Gastroesophageal sphincter (tissue), 4 donors: ENCODE results near the gene OR14I1. TPM values are rescaled to one million over a fixed set of nuclear protein-coding genes. Genes with fewer than 3 reads are reported as not detected.

ENCODE experiments used
- ATAC-seq: fragments of 150-250 bp; one replicate; pipeline ENCODE4 v1.9.1; 2016; ENCODE audit warnings: mild to moderate bottlenecking, moderate library complexity
- H3K27ac ChIP-seq, 4 donors: fragments of 200-600 bp; sonication (generic) in 3 of 4; 1 replicate in 3 of 4; 2 replicates in 1 of 4; pipeline ENCODE4 v1.5.1; 2016 to 2019
- H3K27me3 ChIP-seq: fragments of 200-600 bp; sonication (generic); one replicate; pipeline ENCODE4 v1.5.1; 2019
- H3K36me3 ChIP-seq, 2 donors: fragments of 200-600 bp; sonication (generic); one replicate each; pipeline ENCODE4 v1.5.1; 2019; ENCODE audit warnings: control low read depth in 1 of 2
- H3K4me1 ChIP-seq, 3 donors: fragments of 200-600 bp; sonication (generic); 1 replicate in 2 of 3; 2 replicates in 1 of 3; pipeline ENCODE4 v1.5.1; 2016 to 2019; ENCODE audit warnings: control low read depth in 2 of 3
- H3K4me3 ChIP-seq, 2 donors: fragments of 200-600 bp; sonication (generic); one replicate each; pipeline ENCODE4 v1.5.1; 2019; ENCODE audit warnings: mild to moderate bottlenecking in 1 of 2, moderate library complexity in 1 of 2
- H3K9me3 ChIP-seq, 3 donors: fragments of 200-600 bp; sonication (generic); one replicate each; pipeline ENCODE4 v1.5.1; 2017 to 2019; ENCODE audit warnings: control low read depth in 2 of 3
- EP300 ChIP-seq: sonication (generic); formaldehyde crosslinking; IDR thresholded peaks from one replicate; pipeline ENCODE4 v1.6.1; 2017; ENCODE audit warnings: antibody characterized with exemption, mild to moderate bottlenecking
- POLR2A ChIP-seq, 2 donors: fragments of 450-650 bp; IDR thresholded peaks; one replicate each; pipeline ENCODE4 v1.6.1; 2017; ENCODE audit warnings: antibody characterized with exemption in 2 of 2, mild to moderate bottlenecking in 2 of 2, moderate library complexity in 1 of 2
- POLR2AphosphoS5 ChIP-seq: sonication (generic); formaldehyde crosslinking; IDR thresholded peaks from one replicate; pipeline ENCODE4 v1.6.1; 2017; ENCODE audit warnings: antibody characterized with exemption
- WGBS, 2 donors: methylation state at CpG; one replicate each; pipeline ENCODE4 v1.1.5; 2018; ENCODE audit warnings: low coverage in 1 of 2; 5-methylcytosine and 5-hydroxymethylcytosine counted together
- total RNA-seq, 4 donors: library from RNA; depleted of rRNA; stranded (reverse); fragments of >200 nt; gene quantifications; one replicate each; pipeline ENCODE4 v1.1.0, GENCODE V29; 2016
- TF ChIP-seq, protein P1 (sequence below), 4 experiments: fragments of 200-600 bp in 2 of 4; fragments of 450-650 bp in 2 of 4; sonication (generic) in 1 of 4; IDR thresholded peaks; one replicate each; pipeline ENCODE4 v1.5.1; 2017 to 2019; ENCODE audit warnings: antibody characterized with exemption in 4 of 4, mild to moderate bottlenecking in 2 of 4, moderate library complexity in 2 of 4

Gene OR14I1
- total RNA-seq = not detected

GRCh38 chr1:248702714-248703113 lies at the start of gene OR14I1:
TSS of gene OR14I1 (minus strand) at chr1:248702766.
- Histone ChIP-seq H3K27me3 (no peaks in the 10 kb centered on the region), H3K9me3 (no peaks in the 10 kb centered on the region), H3K36me3 (no peaks in the 10 kb centered on the region), H3K4me1 (no peaks in the 10 kb centered on the region), H3K4me3 (no peak within 1 kb of the TSS), H3K27ac (no peak within 1 kb of the TSS)
- TF ChIP-seq, protein P1, sequence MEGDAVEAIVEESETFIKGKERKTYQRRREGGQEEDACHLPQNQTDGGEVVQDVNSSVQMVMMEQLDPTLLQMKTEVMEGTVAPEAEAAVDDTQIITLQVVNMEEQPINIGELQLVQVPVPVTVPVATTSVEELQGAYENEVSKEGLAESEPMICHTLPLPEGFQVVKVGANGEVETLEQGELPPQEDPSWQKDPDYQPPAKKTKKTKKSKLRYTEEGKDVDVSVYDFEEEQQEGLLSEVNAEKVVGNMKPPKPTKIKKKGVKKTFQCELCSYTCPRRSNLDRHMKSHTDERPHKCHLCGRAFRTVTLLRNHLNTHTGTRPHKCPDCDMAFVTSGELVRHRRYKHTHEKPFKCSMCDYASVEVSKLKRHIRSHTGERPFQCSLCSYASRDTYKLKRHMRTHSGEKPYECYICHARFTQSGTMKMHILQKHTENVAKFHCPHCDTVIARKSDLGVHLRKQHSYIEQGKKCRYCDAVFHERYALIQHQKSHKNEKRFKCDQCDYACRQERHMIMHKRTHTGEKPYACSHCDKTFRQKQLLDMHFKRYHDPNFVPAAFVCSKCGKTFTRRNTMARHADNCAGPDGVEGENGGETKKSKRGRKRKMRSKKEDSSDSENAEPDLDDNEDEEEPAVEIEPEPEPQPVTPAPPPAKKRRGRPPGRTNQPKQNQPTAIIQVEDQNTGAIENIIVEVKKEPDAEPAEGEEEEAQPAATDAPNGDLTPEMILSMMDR (IDR thresholded peaks at IDR 0.05) = no peak
- TF ChIP-seq POLR2A (IDR thresholded peaks at IDR 0.05) (no peak), POLR2AphosphoS5 (no peak), EP300 (no peak)
- 58 to 75% methylated on average over 1 of the region's 1 CpG for WGBS, 2 donors
- no peak for ATAC-seq

DNA sequence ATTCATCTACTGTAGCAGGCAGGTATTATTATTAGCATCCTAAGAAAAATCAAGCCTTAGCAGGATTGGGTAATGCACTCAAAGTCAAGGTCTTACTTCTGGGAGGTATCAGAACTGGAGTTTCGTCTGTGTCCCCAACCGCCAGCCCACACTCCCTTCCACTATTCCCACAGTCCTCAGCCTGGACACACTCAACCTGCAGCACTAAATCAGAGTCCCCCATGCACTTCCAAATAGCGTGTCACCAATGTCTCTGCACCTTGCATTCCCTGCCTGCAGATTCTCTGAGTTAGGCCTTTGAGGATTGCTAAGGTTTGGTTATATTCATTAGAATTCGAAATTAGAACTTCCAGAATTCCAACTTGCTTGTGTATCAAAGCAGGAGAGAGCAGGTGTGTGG lies 49.1 kb upstream of the OR14I1 start:
- no peak overlapping the region for H3K4me3 ChIP-seq
- no peaks in the 10 kb centered on the region for H3K9me3 ChIP-seq
- no peaks in the 10 kb centered on the region for H3K4me1 ChIP-seq
- no peaks in the 10 kb centered on the region for H3K36me3 ChIP-seq
- no peak overlapping the region for H3K27ac ChIP-seq
- H3K27me3 ChIP-seq = no peaks in the 10 kb centered on the region
- WGBS, 2 donors = 76 to 95% methylated on average over 3 to 4 of the region's 4 CpGs
- ATAC-seq = no peak
- TF ChIP-seq EP300 = no peak
- TF ChIP-seq, protein P1 (IDR thresholded peaks at IDR 0.05) = no peak

GRCh38 chr1:248751142-248751541 lies 48.6 kb upstream of the OR14I1 start:
- H3K27ac ChIP-seq = no peak overlapping the region
- H3K27me3 ChIP-seq = no peaks in the 10 kb centered on the region
- H3K36me3 ChIP-seq = no peaks in the 10 kb centered on the region
- no peak for ATAC-seq
- 0 to 56% methylated on average over 1 to 3 of the region's 5 CpGs for WGBS, 2 donors
- TF ChIP-seq POLR2A (IDR thresholded peaks at IDR 0.05) (no peak), EP300 (no peak), POLR2AphosphoS5 (no peak)
- no peaks in the 10 kb centered on the region for H3K4me1 ChIP-seq
- H3K4me3 ChIP-seq = no peak overlapping the region
- H3K9me3 ChIP-seq = no peaks in the 10 kb centered on the region

- Histone ChIP-seq H3K4me3 (no peak overlapping the region), H3K36me3 (no peaks in the 10 kb centered on the region), H3K27me3 (no peaks in the 10 kb centered on the region), H3K9me3 (no peaks in the 10 kb centered on the region), H3K4me1 (no peaks in the 10 kb centered on the region), H3K27ac (no peak overlapping the region)
- no peak for ATAC-seq
- 30 to 50% methylated on average over 1 to 2 of the region's 2 CpGs for WGBS, 2 donors
- TF ChIP-seq EP300 (no peak), POLR2AphosphoS5 (no peak), POLR2A (IDR thresholded peaks at IDR 0.05) (no peak)
- TF ChIP-seq, protein P1 (IDR thresholded peaks at IDR 0.05) = no peak
Measured at GRCh38 chr1:248750496-248750895, 47.9 kb upstream of the OR14I1 start.

- Histone ChIP-seq H3K27me3 (no peaks in the 10 kb centered on the region), H3K27ac (no peak overlapping the region), H3K4me3 (no peak overlapping the region), H3K36me3 (no peaks in the 10 kb centered on the region), H3K9me3 (no peaks in the 10 kb centered on the region), H3K4me1 (no peaks in the 10 kb centered on the region)
- TF ChIP-seq, protein P1 (IDR thresholded peaks at IDR 0.05) = no peak
- TF ChIP-seq POLR2A (IDR thresholded peaks at IDR 0.05) (no peak), EP300 (no peak), POLR2AphosphoS5 (no peak)
- ATAC-seq = no peak
- WGBS, 2 donors = 85 to 100% methylated on average over 1 to 4 of the region's 10 CpGs
Measured at GRCh38 chr1:248748211-248748610, 45.6 kb upstream of the OR14I1 start.
